Type B pancreatic cell (in vitro differentiated cells): ENCODE results near the gene MGMT. TPM values are rescaled to one million over a fixed set of nuclear protein-coding genes. Genes with fewer than 3 reads are reported as not detected.

ENCODE experiments used
- DNase-seq: peaks from one replicate; pipeline ENCODE4 v3.0.0; 2021; ENCODE audit warnings: mixed read lengths; ENCODE audit not compliant: unreplicated experiment; ENCODE audit errors: extremely low spot score
- H3K27ac Mint-ChIP-seq: 2 replicates; pipeline ENCODE4 v1.8.0; 2021; ENCODE audit warnings: mild to moderate bottlenecking, mixed read lengths
- H3K27me3 Mint-ChIP-seq: 2 replicates; pipeline ENCODE4 v1.8.0; 2021; ENCODE audit warnings: mixed read lengths
- H3K36me3 Mint-ChIP-seq: 2 replicates; pipeline ENCODE4 v1.8.0; 2021; ENCODE audit warnings: mixed read lengths
- H3K4me1 Mint-ChIP-seq: one replicate; pipeline ENCODE4 v1.8.0; 2021; ENCODE audit warnings: mixed read lengths; ENCODE audit not compliant: unreplicated experiment
- H3K4me3 Mint-ChIP-seq: 2 replicates; pipeline ENCODE4 v1.8.0; 2021; ENCODE audit warnings: mild to moderate bottlenecking, mixed read lengths
- H3K9me3 Mint-ChIP-seq: 2 replicates; pipeline ENCODE4 v1.8.0; 2021; ENCODE audit warnings: mixed read lengths
- CTCF ChIP-seq: fragments of 200-600 bp; sonication (generic); conservative IDR thresholded peaks from 2 replicates; pipeline ENCODE4 v1.5.0; 2021; ENCODE audit warnings: antibody characterized with exemption, mild to moderate bottlenecking
- total RNA-seq: library from RNA; stranded (reverse); gene quantifications from 2 replicates; pipeline ENCODE4 v1.2.1, GENCODE V29; 2021; ENCODE audit warnings: low replicate concordance

The MGMT gene
- total RNA-seq, 1 donor from 2014 or later = 18.8 TPM

GRCh38 chr10:129808092-129808983, 341.3 kb downstream of the MGMT start:
- no peak for TF ChIP-seq CTCF
- DNase-seq = no peak
- Mint-ChIP-seq H3K27ac (no peak overlapping the region), H3K9me3 (peaks cover 5% of the 10 kb centered on the region), H3K27me3 (peaks cover 9% of the 10 kb centered on the region), H3K36me3 (no peaks in the 10 kb centered on the region), H3K4me1 (peaks cover 5% of the 10 kb centered on the region), H3K4me3 (no peak overlapping the region)

GRCh38 chr10:129809431-129809830, 342.4 kb downstream of the MGMT start:
- Mint-ChIP-seq H3K4me1 (peaks cover 5% of the 10 kb centered on the region), H3K27me3 (peaks cover 9% of the 10 kb centered on the region), H3K36me3 (no peaks in the 10 kb centered on the region), H3K27ac (no peak overlapping the region), H3K4me3 (no peak overlapping the region), H3K9me3 (no peaks in the 10 kb centered on the region)
- DNase-seq = no peak
- TF ChIP-seq CTCF = no peak

DNA sequence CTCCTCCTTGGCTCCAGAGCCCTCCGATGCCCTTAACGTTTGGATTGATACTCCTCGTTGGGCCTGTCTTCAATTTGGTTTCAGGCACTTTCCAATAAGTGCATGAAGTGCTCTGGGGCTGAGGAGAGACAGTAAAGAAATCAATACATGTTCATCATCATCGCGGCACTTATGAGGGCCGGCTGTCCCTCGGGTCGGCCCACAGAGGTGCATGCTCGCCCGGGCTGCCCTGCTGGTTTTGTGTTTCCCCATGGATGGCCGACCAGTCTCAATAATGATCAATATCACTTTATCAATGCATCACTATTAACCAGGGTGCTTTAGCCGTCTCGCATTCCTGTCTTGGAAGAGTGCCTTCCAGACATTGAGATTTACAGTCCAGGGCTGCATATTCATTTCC, 342.8 kb downstream of the MGMT start:
- Mint-ChIP-seq H3K9me3 (no peaks in the 10 kb centered on the region), H3K4me3 (no peak overlapping the region), H3K27me3 (peaks cover 9% of the 10 kb centered on the region), H3K27ac (no peak overlapping the region), H3K4me1 (peaks cover 9% of the 10 kb centered on the region), H3K36me3 (no peaks in the 10 kb centered on the region)
- no peak for DNase-seq
- no peak for TF ChIP-seq CTCF

GRCh38 chr10:129811208-129811607, 344.2 kb downstream of the MGMT start:
- Mint-ChIP-seq H3K27ac (no peak overlapping the region), H3K27me3 (peaks cover 9% of the 10 kb centered on the region), H3K9me3 (no peaks in the 10 kb centered on the region), H3K4me3 (no peak overlapping the region), H3K4me1 (peaks cover 15% of the 10 kb centered on the region), H3K36me3 (no peaks in the 10 kb centered on the region)
- TF ChIP-seq CTCF = no peak
- no peak for DNase-seq

GRCh38 chr10:129812398-129812797, 345.4 kb downstream of the MGMT start:
- TF ChIP-seq CTCF = no peak
- DNase-seq = no peak
- Mint-ChIP-seq H3K27ac (no peak overlapping the region), H3K36me3 (no peaks in the 10 kb centered on the region), H3K4me3 (no peak overlapping the region), H3K27me3 (peaks cover 9% of the 10 kb centered on the region), H3K9me3 (no peaks in the 10 kb centered on the region), H3K4me1 (peaks cover 15% of the 10 kb centered on the region)
